ENCODE measurements around the gene AIPL1.

The AIPL1 gene

GRCh38 chr17:6475411-6475810 is 40.5 kb upstream of the AIPL1 start:
- no peak overlapping the region for H3K9ac ChIP-seq
- no peak overlapping the region for H3K4me2 ChIP-seq
- H3K27ac ChIP-seq = no peak overlapping the region
- no peak overlapping the region for H3K4me3 ChIP-seq
- peaks cover 33% of the 10 kb centered on the region for H3K4me1 ChIP-seq
- TF ChIP-seq Cebpa-rat (IDR thresholded peaks at IDR 0.05) = no peak
- H3K27me3 ChIP-seq = no peaks in the 10 kb centered on the region
- no peaks in the 10 kb centered on the region for H4K20me1 ChIP-seq
- no peaks in the 10 kb centered on the region for H3K36me3 ChIP-seq
- H3K9me3 ChIP-seq = no peaks in the 10 kb centered on the region

- Histone ChIP-seq H3K4me1 (peaks cover 33% of the 10 kb centered on the region), H3K27me3 (no peaks in the 10 kb centered on the region), H3K9ac (no peak overlapping the region), H3K4me3 (no peak overlapping the region), H3K9me3 (no peaks in the 10 kb centered on the region), H3K27ac (no peak overlapping the region), H3K36me3 (no peaks in the 10 kb centered on the region), H3K4me2 (no peak overlapping the region), H4K20me1 (no peaks in the 10 kb centered on the region)
- no peak for TF ChIP-seq Cebpa-rat (IDR thresholded peaks at IDR 0.05)
Observed at GRCh38 chr17:6474906-6475305, 40.0 kb upstream of the AIPL1 start.

DNA sequence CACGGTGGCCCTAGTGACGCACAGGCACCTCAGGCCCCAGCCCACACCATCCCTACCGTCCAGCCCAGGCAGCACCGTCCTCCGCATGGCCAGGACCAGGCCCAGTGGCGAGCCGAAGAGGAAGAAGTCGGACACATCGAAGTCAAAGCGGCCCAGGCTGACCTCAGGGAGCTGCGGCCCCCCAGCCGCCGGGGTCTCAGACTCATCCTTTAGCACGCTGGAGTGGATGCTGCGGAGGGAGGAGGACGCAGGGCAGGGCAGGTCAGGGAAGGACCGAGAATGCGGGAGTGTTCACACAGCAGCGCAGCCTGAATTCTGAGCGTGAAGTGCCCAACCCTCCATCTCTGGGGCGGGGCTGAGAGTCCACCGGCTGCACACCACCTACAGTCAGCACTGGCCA is 39.5 kb upstream of the AIPL1 start:
- no peaks in the 10 kb centered on the region for H3K9me3 ChIP-seq
- no peaks in the 10 kb centered on the region for H4K20me1 ChIP-seq
- H3K4me3 ChIP-seq = no peak overlapping the region
- H3K27me3 ChIP-seq = no peaks in the 10 kb centered on the region
- H3K36me3 ChIP-seq = no peaks in the 10 kb centered on the region
- no peak overlapping the region for H3K4me2 ChIP-seq
- no peak overlapping the region for H3K9ac ChIP-seq
- peaks cover 33% of the 10 kb centered on the region for H3K4me1 ChIP-seq
- no peak for TF ChIP-seq Cebpa-rat (IDR thresholded peaks at IDR 0.05)
- no peak overlapping the region for H3K27ac ChIP-seq

DNA sequence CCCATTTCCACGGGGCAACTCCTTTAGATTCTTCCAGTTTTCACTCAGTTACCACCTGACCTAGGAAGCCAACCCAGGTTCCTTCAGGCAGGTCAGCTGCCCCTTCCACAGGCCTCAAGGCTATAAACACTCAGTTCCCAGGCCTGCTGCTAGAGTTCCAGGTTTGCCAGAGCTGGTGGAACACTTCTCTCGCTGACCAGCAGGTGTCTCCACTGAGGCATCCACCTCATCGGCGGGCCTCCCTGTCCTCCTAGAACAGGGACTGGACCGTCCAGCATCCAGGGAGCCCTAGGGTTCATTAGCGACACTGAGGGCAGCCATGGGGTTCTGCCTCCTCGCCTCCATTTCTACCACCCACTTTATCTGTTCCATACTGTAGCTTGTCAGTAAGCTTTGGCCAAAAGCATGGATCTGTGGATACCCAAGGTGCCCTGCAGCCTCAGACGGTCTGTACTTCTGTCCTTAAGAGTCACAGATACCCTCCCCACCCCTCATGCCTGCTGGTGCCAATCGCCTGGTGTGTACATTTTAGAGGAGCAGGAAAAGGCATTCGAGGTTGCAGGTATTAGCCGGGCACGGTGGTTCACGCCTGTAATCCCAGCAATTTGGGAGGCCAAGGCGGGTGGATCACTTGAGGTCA is 38.3 kb upstream of the AIPL1 start:
- H3K36me3 ChIP-seq = no peaks in the 10 kb centered on the region
- no peaks in the 10 kb centered on the region for H4K20me1 ChIP-seq
- H3K9ac ChIP-seq = no peak overlapping the region
- H3K4me2 ChIP-seq = no peak overlapping the region; the same call in 1 of the 2 replicates
- no peak overlapping the region for H3K4me3 ChIP-seq
- no peaks in the 10 kb centered on the region for H3K9me3 ChIP-seq
- H3K27ac ChIP-seq = peak overlapping the region; percentile 31; the same call in 1 of the 2 replicates
- H3K4me1 ChIP-seq = peaks cover 33% of the 10 kb centered on the region
- no peak for TF ChIP-seq Cebpa-rat (IDR thresholded peaks at IDR 0.05)
- no peaks in the 10 kb centered on the region for H3K27me3 ChIP-seq

GRCh38 chr17:6472517-6472916 is 37.6 kb upstream of the AIPL1 start:
- H3K27me3 ChIP-seq = no peaks in the 10 kb centered on the region
- no peak for TF ChIP-seq Cebpa-rat (IDR thresholded peaks at IDR 0.05)
- peak overlapping the region; percentile 42 for H3K4me2 ChIP-seq
- H3K9ac ChIP-seq = no peak overlapping the region
- peaks cover 33% of the 10 kb centered on the region for H3K4me1 ChIP-seq
- H3K4me3 ChIP-seq = no peak overlapping the region
- no peaks in the 10 kb centered on the region for H3K9me3 ChIP-seq
- H4K20me1 ChIP-seq = no peaks in the 10 kb centered on the region
- no peaks in the 10 kb centered on the region for H3K36me3 ChIP-seq
- peak overlapping the region; percentile 31 for H3K27ac ChIP-seq

GRCh38 chr17:6471531-6472465 is 36.9 kb upstream of the AIPL1 start:
- no peaks in the 10 kb centered on the region for H4K20me1 ChIP-seq
- peak overlapping the region; percentile 31; the same call in 1 of the 2 replicates for H3K27ac ChIP-seq
- no peaks in the 10 kb centered on the region for H3K9me3 ChIP-seq
- H3K36me3 ChIP-seq = no peaks in the 10 kb centered on the region
- peaks cover 27% of the 10 kb centered on the region for H3K4me1 ChIP-seq
- TF ChIP-seq Cebpa-rat (IDR thresholded peaks at IDR 0.05) = no peak
- no peak overlapping the region for H3K4me3 ChIP-seq
- H3K9ac ChIP-seq = no peak overlapping the region
- peak overlapping the region; percentile 42 for H3K4me2 ChIP-seq
- no peaks in the 10 kb centered on the region for H3K27me3 ChIP-seq

GRCh38 chr17:6470751-6471521 is 36.0 kb upstream of the AIPL1 start:
- no peak for TF ChIP-seq Cebpa-rat (IDR thresholded peaks at IDR 0.05)
- no peaks in the 10 kb centered on the region for H3K36me3 ChIP-seq
- H3K9me3 ChIP-seq = no peaks in the 10 kb centered on the region
- no peak overlapping the region for H3K4me3 ChIP-seq
- peaks cover 26% of the 10 kb centered on the region for H3K4me1 ChIP-seq
- H3K27ac ChIP-seq = 0 out of 2 replicates have a peak overlapping the region, but pooled peaks have one; percentile 10
- no peaks in the 10 kb centered on the region for H3K27me3 ChIP-seq
- peak overlapping the region; percentile 42 for H3K4me2 ChIP-seq
- no peaks in the 10 kb centered on the region for H4K20me1 ChIP-seq
- H3K9ac ChIP-seq = no peak overlapping the region

- no peak for TF ChIP-seq Cebpa-rat (IDR thresholded peaks at IDR 0.05)
- H3K27ac ChIP-seq = no peak overlapping the region
- H3K27me3 ChIP-seq = no peaks in the 10 kb centered on the region
- H3K4me2 ChIP-seq = no peak overlapping the region
- no peak overlapping the region for H3K4me3 ChIP-seq
- H4K20me1 ChIP-seq = no peaks in the 10 kb centered on the region
- H3K36me3 ChIP-seq = no peaks in the 10 kb centered on the region
- H3K4me1 ChIP-seq = peaks cover 26% of the 10 kb centered on the region
- H3K9me3 ChIP-seq = no peaks in the 10 kb centered on the region
- no peak overlapping the region for H3K9ac ChIP-seq
Observed at GRCh38 chr17:6470146-6470718, 35.3 kb upstream of the AIPL1 start.

DNA sequence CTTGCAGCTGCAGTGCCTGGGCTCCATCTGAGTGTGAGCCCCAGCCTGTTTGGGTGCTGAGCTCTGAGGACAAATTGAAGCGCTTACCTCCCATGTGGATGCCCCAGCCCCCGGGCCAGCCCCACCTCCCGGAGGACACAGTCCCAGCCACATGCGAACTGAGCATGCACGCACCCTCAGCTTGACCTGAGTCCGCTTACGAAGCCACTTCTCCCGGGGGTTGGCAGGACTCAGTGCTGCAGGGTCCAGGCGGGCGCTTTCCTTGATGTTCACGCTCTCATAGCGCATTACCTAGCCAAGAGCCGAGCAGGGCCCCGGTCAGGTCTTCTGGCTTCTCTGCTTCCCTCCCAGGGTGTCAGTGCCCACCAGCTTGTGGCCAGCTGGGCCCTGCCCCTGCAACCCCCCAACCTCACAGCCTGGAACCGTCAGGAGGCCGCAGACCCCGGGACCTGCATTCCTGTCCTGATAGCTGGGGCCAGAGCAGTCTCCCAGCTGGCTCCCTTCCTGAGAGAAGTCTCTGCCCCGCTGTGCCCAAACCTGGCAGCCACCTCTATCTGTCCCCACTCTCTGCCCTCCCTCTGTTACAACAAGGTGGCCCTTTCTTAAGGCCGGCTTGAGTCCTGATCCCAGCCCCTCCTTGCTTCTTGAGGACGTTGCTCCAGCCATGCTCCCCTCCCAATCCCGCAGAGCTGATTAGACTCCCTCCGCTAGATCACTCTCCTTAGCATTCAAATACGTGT is 33.3 kb upstream of the AIPL1 start:
- no peaks in the 10 kb centered on the region for H3K9me3 ChIP-seq
- H3K4me2 ChIP-seq = no peak overlapping the region
- H4K20me1 ChIP-seq = no peaks in the 10 kb centered on the region
- no peak for TF ChIP-seq Cebpa-rat (IDR thresholded peaks at IDR 0.05)
- no peaks in the 10 kb centered on the region for H3K36me3 ChIP-seq
- H3K9ac ChIP-seq = no peak overlapping the region
- no peaks in the 10 kb centered on the region for H3K27me3 ChIP-seq
- H3K4me3 ChIP-seq = no peak overlapping the region
- H3K4me1 ChIP-seq = peaks cover 29% of the 10 kb centered on the region
- H3K27ac ChIP-seq = no peak overlapping the region
